Kidney (tissue), 14 donors: ENCODE data around the gene GLDC. TPM values are rescaled to one million over a fixed set of nuclear protein-coding genes. Genes with fewer than 3 reads are reported as not detected.
A peak's percentile ranks its signal among the peaks of the same experiment; 100 is the strongest.
"Not testable (repeated sequence)": the region's sequence is repeated elsewhere in the genome, so short reads cannot be mapped to it uniquely, and the experiment has no call there.

Experiments
- DNase-seq, 5 donors: peaks; one replicate each; pipeline ENCODE4 v3.0.0-alpha.2; 2013 to 2020
- FAIRE-seq: peaks from 2 replicates; lab custom pipeline; 2012; peaks lifted over from hg19 to GRCh38; lab: Jason Lieb, UNC
- H3K27ac ChIP-seq, 2 donors: one replicate each; pipeline ENCODE4 v1.7.0; 2013; ENCODE audit warnings: low read depth in 2 of 2, low read length in 2 of 2, inconsistent platforms in 1 of 2
- H3K27me3 ChIP-seq: one replicate; pipeline ENCODE4 v1.7.1; 2013; ENCODE audit warnings: low read length, inconsistent platforms; ENCODE audit not compliant: control insufficient read depth, insufficient read depth
- H3K36me3 ChIP-seq, 3 donors: one replicate each; pipeline versions ENCODE4 v1.7.0 to v1.7.1; 2013; ENCODE audit warnings: low read length in 3 of 3, control low read depth in 1 of 3, inconsistent platforms in 1 of 3; ENCODE audit not compliant: insufficient read depth in 3 of 3, control insufficient read depth in 2 of 3
- H3K4me1 ChIP-seq, 3 donors: one replicate each; pipeline versions ENCODE4 v1.7.0 to v1.7.1; 2013; ENCODE audit warnings: low read length in 3 of 3, inconsistent platforms in 1 of 3, low read depth in 1 of 3; ENCODE audit not compliant: control insufficient read depth in 2 of 3, insufficient read depth in 2 of 3
- H3K4me3 ChIP-seq, 3 donors: one replicate each; pipeline versions ENCODE4 v1.7.0 to v1.8.1; 2013; ENCODE audit warnings: low read length in 3 of 3, control low read depth in 1 of 3, inconsistent platforms in 1 of 3
- H3K9ac ChIP-seq, 3 donors: one replicate each; pipeline versions ENCODE4 v1.7.0 to v1.7.1; 2013; ENCODE audit warnings: low read length in 3 of 3, control low read depth in 1 of 3, inconsistent platforms in 1 of 3
- H3K9me3 ChIP-seq, 3 donors: one replicate each; pipeline versions ENCODE4 v1.7.0 to v1.7.1; 2013; ENCODE audit warnings: low read length in 3 of 3, control low read depth in 1 of 3, inconsistent platforms in 1 of 3; ENCODE audit not compliant: control insufficient read depth in 2 of 3, insufficient read depth in 1 of 3
- CTCF ChIP-seq: IDR thresholded peaks from 3 replicates; pipeline ENCODE4 v1.5.1; 2012; ENCODE audit warnings: mild to moderate bottlenecking, moderate library complexity, borderline replicate concordance; ENCODE audit not compliant: insufficient read depth; ENCODE audit errors: extremely low read depth
- intact Hi-C: fragments of 100-400 bp; cut with DNase I; formaldehyde crosslinking; loops from one replicate; pipeline ENCODE4 v1.11.1; 2022
- polyA plus RNA-seq: library from polyadenylated mRNA; stranded (reverse); fragments of 350-450 nt; fragmentation: Illumina TruSeq; extraction: RNeasy Lipid Tissue Mini Kit (QIAGEN cat#74804); gene quantifications from one replicate; pipeline ENCODE4 v1.2.3, GENCODE V29; 2014; ENCODE audit warnings: low read depth, low replicate concordance; ENCODE audit not compliant: insufficient read depth
- total RNA-seq: library from RNA; stranded (reverse); fragmentation: NEBNext Ultra II Directional; extraction: Animal tissue kit (Norgen Biotek cat#: 25700); gene quantifications from one replicate; pipeline ENCODE4 v1.2.1, GENCODE V29; 2021
- donor health status: control.
- donor health status: control.
- donor health status: control.
- donor health status: control.
- donor health status: control.
- donor health status: DM: yes; HTN: yes; CAD: no.
- donor health status: Normal renal cell carcinoma (clear cell type).

The GLDC gene
- total and polyA plus RNA-seq, 2 donors from 2014 or later, result 60.1 to 79.7 TPM

- intact Hi-C loops, result no loop called here
- Histone ChIP-seq H3K4me3 (no peak overlapping the region), H3K9ac (no peak overlapping the region), H3K27ac (no peak overlapping the region), H3K4me1 (no peaks in the 10 kb centered on the region), H3K9me3 (no peaks in the 10 kb centered on the region), H3K27me3 (no peaks in the 10 kb centered on the region), H3K36me3 (peaks cover 0 to 23% (median 3%) of the 10 kb centered on the region in 3 donors)
- DNase-seq, result peak in 1 of 5 donors; percentile 46
- FAIRE-seq, result no peak
- TF ChIP-seq CTCF, result no peak
These were observed 96.3 kb downstream of the GLDC start for GRCh38 chr9:6549106-6549800.

- no peaks in the 10 kb centered on the region for H3K9me3 ChIP-seq
- DNase-seq (no peak), FAIRE-seq (no peak)
- no peaks in the 10 kb centered on the region for H3K27me3 ChIP-seq
- H3K4me3 ChIP-seq, result no peak overlapping the region
- H3K36me3 ChIP-seq, result peaks cover 0 to 22% (median 5%) of the 10 kb centered on the region in 3 donors
- no peak for TF ChIP-seq CTCF
- H3K9ac ChIP-seq, result no peak overlapping the region
- no peaks in the 10 kb centered on the region for H3K4me1 ChIP-seq
- intact Hi-C loops, result no loop called here
- no peak overlapping the region for H3K27ac ChIP-seq
These were observed 100.4 kb downstream of the GLDC start for GRCh38 chr9:6545017-6545691.

GRCh38 chr9:6543204-6543603 is 102.3 kb downstream of the GLDC start:
- Histone ChIP-seq H3K36me3 (peaks cover 0 to 24% (median 2%) of the 10 kb centered on the region in 3 donors), H3K27ac (no peak overlapping the region), H3K9me3 (no peaks in the 10 kb centered on the region), H3K4me1 (no peaks in the 10 kb centered on the region), H3K27me3 (no peaks in the 10 kb centered on the region), H3K9ac (no peak overlapping the region), H3K4me3 (no peak overlapping the region)
- FAIRE-seq (no peak), DNase-seq (peak in 1 of 5 donors; percentile 14)
- intact Hi-C loops, result no loop called here
- TF ChIP-seq CTCF, result no peak

DNA sequence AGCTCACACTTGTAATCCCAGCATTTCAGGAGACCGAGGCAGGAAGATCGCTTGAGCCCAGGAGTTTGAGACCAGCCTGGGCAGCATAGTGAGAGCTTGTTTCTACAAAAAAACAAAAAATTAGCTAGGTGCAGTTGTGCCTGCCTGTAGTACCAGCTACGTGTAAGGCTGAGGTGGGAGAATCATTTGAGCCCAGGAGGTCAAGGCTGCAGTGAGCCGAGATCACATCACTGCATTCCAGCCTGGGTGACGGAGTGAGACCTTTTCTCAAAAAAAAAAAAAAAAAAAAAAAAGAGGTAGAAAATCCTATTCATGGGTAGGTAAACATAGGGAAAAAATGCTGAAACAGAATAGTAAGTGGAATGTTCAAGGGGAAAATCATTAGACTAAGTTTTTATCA is 102.9 kb downstream of the GLDC start:
- H3K4me3 ChIP-seq, H3K4me1 ChIP-seq, DNase-seq, FAIRE-seq, intact Hi-C loops, H3K27me3 ChIP-seq, H3K9ac ChIP-seq, H3K27ac ChIP-seq, H3K9me3 ChIP-seq: not testable (repeated sequence)
- peaks cover 0 to 25% (median 2%) of the 10 kb centered on the region in 3 donors for H3K36me3 ChIP-seq
